A549 (cell line): ENCODE results near the gene RAB20.

Experiments
- CHD4 ChIP-seq: fragments of 200-600 bp; sonication (generic); IDR thresholded peaks from 2 replicates; pipeline ENCODE4 v1.6.1; 2016; ENCODE audit warnings: antibody characterized with exemption, mild to moderate bottlenecking, borderline replicate concordance
- POLR2A ChIP-seq: IDR thresholded peaks from 2 replicates; pipeline ENCODE4 v1.6.1; 2012; ENCODE audit warnings: mild to moderate bottlenecking, low read length
- TF ChIP-seq, protein P1 (sequence below): fragments of >200 bp; sonication (Bioruptor Twin); formaldehyde crosslinking; IDR thresholded peaks from 3 replicates; pipeline ENCODE4 v1.5.1; 2016
- TF ChIP-seq, protein P2 (sequence below): IDR thresholded peaks from 2 replicates; pipeline ENCODE4 v1.6.1; 2012
- TF ChIP-seq, protein P3 (sequence below): fragments of >200 bp; sonication (Bioruptor Twin); formaldehyde crosslinking; IDR thresholded peaks from 3 replicates; pipeline ENCODE4 v1.6.1; 2016
- TF ChIP-seq, protein P4 (sequence below): fragments of 250-450 bp; sonication (Bioruptor Pico); IDR thresholded peaks from 2 replicates; pipeline ENCODE4 v1.5.0; 2021; ENCODE audit warnings: mild to moderate bottlenecking, moderate library complexity, borderline replicate concordance

DNA sequence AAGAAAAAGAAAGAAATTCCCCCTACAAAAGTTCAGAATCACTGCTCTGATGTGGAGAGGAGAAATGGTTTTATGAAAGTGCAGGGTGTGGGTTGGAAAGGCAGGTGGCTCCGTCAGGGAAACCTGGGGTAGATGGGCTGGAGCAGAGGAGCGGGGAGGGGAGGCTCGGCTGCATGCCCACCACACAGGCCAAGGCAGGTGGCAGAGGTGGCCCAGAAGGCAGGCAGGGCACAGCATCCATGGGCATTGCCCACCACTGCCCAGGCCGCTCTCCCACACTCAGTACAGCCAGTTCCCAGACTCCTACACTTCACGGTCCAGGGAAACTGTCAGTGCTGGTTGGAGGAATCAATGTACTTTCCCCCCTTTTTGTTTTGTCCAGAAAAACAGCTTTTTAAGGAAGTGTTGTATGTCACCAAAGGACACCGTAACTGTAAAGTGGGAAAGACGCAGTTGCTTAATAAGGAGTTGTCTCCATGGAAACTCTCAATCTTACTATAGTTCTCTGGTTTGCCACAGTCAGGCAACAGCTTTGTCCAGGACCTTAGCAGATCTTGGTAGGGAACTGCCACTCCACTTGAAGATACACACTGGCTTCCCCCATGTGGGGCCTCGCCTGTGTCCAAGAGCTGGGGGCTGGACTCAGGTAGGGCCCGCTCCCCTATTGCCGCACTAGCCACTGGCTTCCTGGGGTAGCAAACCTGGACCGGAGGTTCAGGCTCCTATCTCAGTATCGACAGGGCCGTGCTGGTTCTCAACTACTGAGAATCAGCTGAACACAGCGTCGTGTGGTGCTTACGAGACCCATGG is 82.9 kb downstream of the RAB20 start:
- TF ChIP-seq, protein P1, sequence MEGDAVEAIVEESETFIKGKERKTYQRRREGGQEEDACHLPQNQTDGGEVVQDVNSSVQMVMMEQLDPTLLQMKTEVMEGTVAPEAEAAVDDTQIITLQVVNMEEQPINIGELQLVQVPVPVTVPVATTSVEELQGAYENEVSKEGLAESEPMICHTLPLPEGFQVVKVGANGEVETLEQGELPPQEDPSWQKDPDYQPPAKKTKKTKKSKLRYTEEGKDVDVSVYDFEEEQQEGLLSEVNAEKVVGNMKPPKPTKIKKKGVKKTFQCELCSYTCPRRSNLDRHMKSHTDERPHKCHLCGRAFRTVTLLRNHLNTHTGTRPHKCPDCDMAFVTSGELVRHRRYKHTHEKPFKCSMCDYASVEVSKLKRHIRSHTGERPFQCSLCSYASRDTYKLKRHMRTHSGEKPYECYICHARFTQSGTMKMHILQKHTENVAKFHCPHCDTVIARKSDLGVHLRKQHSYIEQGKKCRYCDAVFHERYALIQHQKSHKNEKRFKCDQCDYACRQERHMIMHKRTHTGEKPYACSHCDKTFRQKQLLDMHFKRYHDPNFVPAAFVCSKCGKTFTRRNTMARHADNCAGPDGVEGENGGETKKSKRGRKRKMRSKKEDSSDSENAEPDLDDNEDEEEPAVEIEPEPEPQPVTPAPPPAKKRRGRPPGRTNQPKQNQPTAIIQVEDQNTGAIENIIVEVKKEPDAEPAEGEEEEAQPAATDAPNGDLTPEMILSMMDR, result no peak
- no peak for TF ChIP-seq POLR2A
- TF ChIP-seq, protein P2, sequence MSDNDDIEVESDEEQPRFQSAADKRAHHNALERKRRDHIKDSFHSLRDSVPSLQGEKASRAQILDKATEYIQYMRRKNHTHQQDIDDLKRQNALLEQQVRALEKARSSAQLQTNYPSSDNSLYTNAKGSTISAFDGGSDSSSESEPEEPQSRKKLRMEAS, result no peak
- TF ChIP-seq, protein P3, sequence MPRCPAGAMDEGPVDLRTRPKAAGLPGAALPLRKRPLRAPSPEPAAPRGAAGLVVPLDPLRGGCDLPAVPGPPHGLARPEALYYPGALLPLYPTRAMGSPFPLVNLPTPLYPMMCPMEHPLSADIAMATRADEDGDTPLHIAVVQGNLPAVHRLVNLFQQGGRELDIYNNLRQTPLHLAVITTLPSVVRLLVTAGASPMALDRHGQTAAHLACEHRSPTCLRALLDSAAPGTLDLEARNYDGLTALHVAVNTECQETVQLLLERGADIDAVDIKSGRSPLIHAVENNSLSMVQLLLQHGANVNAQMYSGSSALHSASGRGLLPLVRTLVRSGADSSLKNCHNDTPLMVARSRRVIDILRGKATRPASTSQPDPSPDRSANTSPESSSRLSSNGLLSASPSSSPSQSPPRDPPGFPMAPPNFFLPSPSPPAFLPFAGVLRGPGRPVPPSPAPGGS, result no peak
- TF ChIP-seq, protein P4, sequence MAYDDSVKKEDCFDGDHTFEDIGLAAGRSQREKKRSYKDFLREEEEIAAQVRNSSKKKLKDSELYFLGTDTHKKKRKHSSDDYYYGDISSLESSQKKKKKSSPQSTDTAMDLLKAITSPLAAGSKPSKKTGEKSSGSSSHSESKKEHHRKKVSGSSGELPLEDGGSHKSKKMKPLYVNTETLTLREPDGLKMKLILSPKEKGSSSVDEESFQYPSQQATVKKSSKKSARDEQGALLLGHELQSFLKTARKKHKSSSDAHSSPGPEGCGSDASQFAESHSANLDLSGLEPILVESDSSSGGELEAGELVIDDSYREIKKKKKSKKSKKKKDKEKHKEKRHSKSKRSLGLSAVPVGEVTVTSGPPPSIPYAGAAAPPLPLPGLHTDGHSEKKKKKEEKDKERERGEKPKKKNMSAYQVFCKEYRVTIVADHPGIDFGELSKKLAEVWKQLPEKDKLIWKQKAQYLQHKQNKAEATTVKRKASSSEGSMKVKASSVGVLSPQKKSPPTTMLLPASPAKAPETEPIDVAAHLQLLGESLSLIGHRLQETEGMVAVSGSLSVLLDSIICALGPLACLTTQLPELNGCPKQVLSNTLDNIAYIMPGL (CRISPR knock-in tag), result no peak
- TF ChIP-seq CHD4, result no peak
